ENCODE measurements around the gene TRAIP.

The TRAIP gene

GRCh38 chr3:49801160-49801559 lies 55.2 kb downstream of the TRAIP start:
- no peak overlapping the region; the same call in 1 of the 2 replicates for H3K4me2 ChIP-seq (ENCODE audit: low read length)
- peaks cover 18% of the 10 kb centered on the region for H3K36me3 ChIP-seq (ENCODE audit: control insufficient read depth, low read length)
- no peaks in the 10 kb centered on the region for H3K9me2 ChIP-seq (replicated peaks; ENCODE audit: control insufficient read depth, low read length)
- peaks cover 37% of the 10 kb centered on the region for H3K4me1 ChIP-seq (ENCODE audit: control insufficient read depth, low read length)
- peaks cover 11% of the 10 kb centered on the region for H3F3A ChIP-seq (ENCODE audit: control insufficient read depth, insufficient read depth)
- H3K79me2 ChIP-seq (ENCODE audit: control insufficient read depth, low read length), result peaks cover 16% of the 10 kb centered on the region
- no peaks in the 10 kb centered on the region for H4K20me1 ChIP-seq (ENCODE audit: control insufficient read depth, insufficient read depth, low read depth, low read length)
- H3K27me3 ChIP-seq (ENCODE audit: control insufficient read depth, low read length), result no peaks in the 10 kb centered on the region
- H3K4me3 ChIP-seq (ENCODE audit: low read length), result no peak overlapping the region
- TF ChIP-seq CTCF (IDR thresholded peaks at IDR 0.05; ENCODE audit: low read depth, low read length, poor library complexity, severe bottlenecking) (no peak), EZH2phosphoT487 (IDR thresholded peaks at IDR 0.05; ENCODE audit: borderline replicate concordance, low read length) (no peak)
- no peaks in the 10 kb centered on the region for H3K9me3 ChIP-seq (ENCODE audit: control insufficient read depth, insufficient read depth, low read length)
- H3K27ac ChIP-seq (ENCODE audit: low read depth, low read length), result no peak overlapping the region

GRCh38 chr3:49799761-49800160 lies 56.6 kb downstream of the TRAIP start, which contains the start of gene CDHR4:
Gene CDHR4, minus strand, starts transcription at chr3:49799873. Its CDS starts 61 bp downstream, at chr3:49799812.
- Histone ChIP-seq H3K4me2 (ENCODE audit: low read length) (no peak within 1 kb of the TSS), H3K9me3 (ENCODE audit: control insufficient read depth, insufficient read depth, low read length) (no peaks in the 10 kb centered on the region), H3F3A (ENCODE audit: control insufficient read depth, insufficient read depth) (peaks cover under 1% of the 10 kb centered on the region), H3K79me2 (ENCODE audit: control insufficient read depth, low read length) (peaks cover 16% of the 10 kb centered on the region), H3K9me2 (replicated peaks; ENCODE audit: control insufficient read depth, low read length) (no peaks in the 10 kb centered on the region), H3K27me3 (ENCODE audit: control insufficient read depth, low read length) (no peaks in the 10 kb centered on the region), H3K27ac (ENCODE audit: low read depth, low read length) (no peak within 1 kb of the TSS), H3K4me3 (ENCODE audit: low read length) (no peak within 1 kb of the TSS), H3K36me3 (ENCODE audit: control insufficient read depth, low read length) (peaks cover 12% of the 10 kb centered on the region), H4K20me1 (ENCODE audit: control insufficient read depth, insufficient read depth, low read depth, low read length) (no peaks in the 10 kb centered on the region), H3K4me1 (ENCODE audit: control insufficient read depth, low read length) (peaks cover 24% of the 10 kb centered on the region)
- no peak for TF ChIP-seq EZH2phosphoT487 (IDR thresholded peaks at IDR 0.05; ENCODE audit: borderline replicate concordance, low read length)

GRCh38 chr3:49799105-49799504 lies 57.3 kb downstream of the TRAIP start:
- Histone ChIP-seq H3K27me3 (ENCODE audit: control insufficient read depth, low read length) (no peaks in the 10 kb centered on the region), H3K27ac (ENCODE audit: low read depth, low read length) (no peak overlapping the region), H3K4me2 (ENCODE audit: low read length) (no peak overlapping the region), H3K9me2 (replicated peaks; ENCODE audit: control insufficient read depth, low read length) (no peaks in the 10 kb centered on the region), H3K4me1 (ENCODE audit: control insufficient read depth, low read length) (peaks cover 17% of the 10 kb centered on the region), H3K4me3 (ENCODE audit: low read length) (no peak overlapping the region), H3F3A (ENCODE audit: control insufficient read depth, insufficient read depth) (no peaks in the 10 kb centered on the region), H3K36me3 (ENCODE audit: control insufficient read depth, low read length) (peaks cover 7% of the 10 kb centered on the region; the same call in 1 of the 2 replicates), H3K9me3 (ENCODE audit: control insufficient read depth, insufficient read depth, low read length) (no peaks in the 10 kb centered on the region), H4K20me1 (ENCODE audit: control insufficient read depth, insufficient read depth, low read depth, low read length) (no peaks in the 10 kb centered on the region), H3K79me2 (ENCODE audit: control insufficient read depth, low read length) (peaks cover 10% of the 10 kb centered on the region)
- TF ChIP-seq CTCF (IDR thresholded peaks at IDR 0.05; ENCODE audit: low read depth, low read length, poor library complexity, severe bottlenecking) (no peak), EZH2phosphoT487 (IDR thresholded peaks at IDR 0.05; ENCODE audit: borderline replicate concordance, low read length) (no peak)

GRCh38 chr3:49794926-49795905 lies 61.1 kb downstream of the TRAIP start:
- Histone ChIP-seq H3K4me2 (ENCODE audit: low read length) (no peak overlapping the region), H3K36me3 (ENCODE audit: control insufficient read depth, low read length) (no peaks in the 10 kb centered on the region), H3K4me3 (ENCODE audit: low read length) (no peak overlapping the region), H3K9me3 (ENCODE audit: control insufficient read depth, insufficient read depth, low read length) (no peaks in the 10 kb centered on the region), H3K4me1 (ENCODE audit: control insufficient read depth, low read length) (peaks cover 6% of the 10 kb centered on the region), H3K27ac (ENCODE audit: low read depth, low read length) (no peak overlapping the region), H3K9me2 (replicated peaks; ENCODE audit: control insufficient read depth, low read length) (no peaks in the 10 kb centered on the region), H3K79me2 (ENCODE audit: control insufficient read depth, low read length) (no peaks in the 10 kb centered on the region), H4K20me1 (ENCODE audit: control insufficient read depth, insufficient read depth, low read depth, low read length) (no peaks in the 10 kb centered on the region), H3F3A (ENCODE audit: control insufficient read depth, insufficient read depth) (peaks cover 5% of the 10 kb centered on the region), H3K27me3 (ENCODE audit: control insufficient read depth, low read length) (no peaks in the 10 kb centered on the region)
- TF ChIP-seq EZH2phosphoT487 (IDR thresholded peaks at IDR 0.05; ENCODE audit: borderline replicate concordance, low read length), result no peak
- no peak for TF ChIP-seq CTCF (IDR thresholded peaks at IDR 0.05; ENCODE audit: low read depth, low read length, poor library complexity, severe bottlenecking)
